Coronary artery (tissue), 2 donors: ENCODE results near the gene WAPL.
A peak's percentile ranks its signal among the peaks of the same experiment; 100 is the strongest.
"Not testable (repeated sequence)": the region's sequence is repeated elsewhere in the genome, so short reads cannot be mapped to it uniquely, and the experiment has no call there.

Experiments used
- DNase-seq: peaks from one replicate; pipeline ENCODE4 v3.0.0-alpha.2; 2017; ENCODE audit warnings: low spot score
- H3K27ac ChIP-seq, 2 donors: fragments of 200-600 bp; sonication (generic); one replicate each; pipeline ENCODE4 v1.5.1; 2016 to 2019
- H3K4me3 ChIP-seq: fragments of 200-600 bp; sonication (generic); 2 replicates; pipeline ENCODE4 v1.5.1; 2016; ENCODE audit warnings: mild to moderate bottlenecking, moderate library complexity
- TF ChIP-seq, protein P1 (sequence below): fragments of 200-600 bp; sonication (generic); IDR thresholded peaks from one replicate; pipeline ENCODE4 v1.5.1; 2019; ENCODE audit warnings: antibody characterized with exemption

WAPL gene

DNA sequence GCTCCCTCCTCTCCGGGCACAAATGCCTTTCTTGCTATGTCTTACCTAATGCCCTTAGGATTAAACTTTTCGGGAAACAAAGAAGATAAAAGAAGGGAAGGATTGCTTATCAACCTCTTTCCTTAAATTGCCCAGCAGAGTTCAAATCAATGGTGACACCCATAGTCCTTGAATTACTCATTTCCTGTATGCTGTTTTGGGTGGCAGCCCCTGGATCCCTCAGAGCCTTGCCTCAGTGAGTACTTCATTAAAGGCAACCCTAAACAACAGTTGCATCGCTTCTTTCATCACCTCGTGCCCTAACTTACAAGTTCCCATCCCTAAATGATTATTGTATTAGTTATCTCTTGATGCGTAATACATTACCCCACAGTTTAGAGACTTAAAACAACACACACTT, 31.6 kb upstream of the WAPL start:
- Histone ChIP-seq H3K27ac (no peak overlapping the region), H3K4me3 (no peak overlapping the region)
- no peak for DNase-seq
- TF ChIP-seq, protein P1, sequence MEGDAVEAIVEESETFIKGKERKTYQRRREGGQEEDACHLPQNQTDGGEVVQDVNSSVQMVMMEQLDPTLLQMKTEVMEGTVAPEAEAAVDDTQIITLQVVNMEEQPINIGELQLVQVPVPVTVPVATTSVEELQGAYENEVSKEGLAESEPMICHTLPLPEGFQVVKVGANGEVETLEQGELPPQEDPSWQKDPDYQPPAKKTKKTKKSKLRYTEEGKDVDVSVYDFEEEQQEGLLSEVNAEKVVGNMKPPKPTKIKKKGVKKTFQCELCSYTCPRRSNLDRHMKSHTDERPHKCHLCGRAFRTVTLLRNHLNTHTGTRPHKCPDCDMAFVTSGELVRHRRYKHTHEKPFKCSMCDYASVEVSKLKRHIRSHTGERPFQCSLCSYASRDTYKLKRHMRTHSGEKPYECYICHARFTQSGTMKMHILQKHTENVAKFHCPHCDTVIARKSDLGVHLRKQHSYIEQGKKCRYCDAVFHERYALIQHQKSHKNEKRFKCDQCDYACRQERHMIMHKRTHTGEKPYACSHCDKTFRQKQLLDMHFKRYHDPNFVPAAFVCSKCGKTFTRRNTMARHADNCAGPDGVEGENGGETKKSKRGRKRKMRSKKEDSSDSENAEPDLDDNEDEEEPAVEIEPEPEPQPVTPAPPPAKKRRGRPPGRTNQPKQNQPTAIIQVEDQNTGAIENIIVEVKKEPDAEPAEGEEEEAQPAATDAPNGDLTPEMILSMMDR, result no peak

DNA sequence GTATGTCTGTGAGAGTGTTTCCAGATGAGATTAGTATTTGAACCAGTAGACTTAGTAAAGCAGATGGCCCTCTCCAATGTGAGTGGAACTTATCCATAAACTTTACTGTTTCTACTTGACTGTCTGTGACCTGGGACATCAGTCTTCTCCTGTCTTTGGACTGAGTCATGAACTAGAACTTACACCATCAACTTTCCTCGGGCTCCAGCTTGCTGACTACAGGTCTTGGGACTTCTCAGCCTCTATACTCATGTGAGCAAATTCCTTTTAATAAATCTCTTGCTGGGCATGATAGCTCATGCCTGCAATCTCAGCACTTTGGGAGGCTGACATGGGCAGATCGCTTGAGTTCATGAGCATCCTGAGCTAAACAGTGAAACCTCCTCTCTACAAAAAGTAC, 25.7 kb upstream of the WAPL start:
- Histone ChIP-seq H3K4me3 (no peak overlapping the region), H3K27ac (no peak overlapping the region)
- no peak for DNase-seq
- TF ChIP-seq, protein P1, result no peak

DNA sequence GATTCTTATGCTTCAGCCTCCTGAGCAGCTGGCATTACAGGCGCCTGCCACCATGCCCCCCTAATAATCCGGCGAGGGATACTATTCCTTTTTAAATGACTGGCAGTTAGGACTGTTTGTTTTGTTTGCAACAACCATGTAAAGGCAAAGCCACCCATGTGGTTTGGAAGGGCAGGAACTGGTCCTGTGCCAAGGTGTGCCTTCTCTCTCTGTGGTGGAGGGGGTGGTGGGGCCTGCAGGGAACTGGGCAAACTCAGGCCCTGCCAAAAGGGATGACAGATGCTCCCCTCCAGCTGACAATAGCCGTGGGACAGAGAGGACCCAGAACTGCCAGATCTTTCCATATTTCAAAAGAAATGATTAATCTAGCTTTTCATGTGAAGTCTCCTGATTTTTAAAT, 23.5 kb upstream of the WAPL start:
- Histone ChIP-seq H3K4me3 (no peak overlapping the region), H3K27ac (no peak overlapping the region)
- DNase-seq, result no peak
- TF ChIP-seq, protein P1, result no peak

- H3K27ac ChIP-seq, result no peak overlapping the region
- H3K4me3 ChIP-seq, result no peak overlapping the region
- TF ChIP-seq, protein P1, result no peak
- no peak for DNase-seq
Measured at GRCh38 chr10:86540016-86540415, 18.4 kb upstream of the WAPL start.

- no peak overlapping the region for H3K4me3 ChIP-seq
- DNase-seq, result no peak
- no peak overlapping the region for H3K27ac ChIP-seq
- TF ChIP-seq, protein P1, result no peak
Measured at GRCh38 chr10:86538547-86538946, 17.0 kb upstream of the WAPL start.

DNA sequence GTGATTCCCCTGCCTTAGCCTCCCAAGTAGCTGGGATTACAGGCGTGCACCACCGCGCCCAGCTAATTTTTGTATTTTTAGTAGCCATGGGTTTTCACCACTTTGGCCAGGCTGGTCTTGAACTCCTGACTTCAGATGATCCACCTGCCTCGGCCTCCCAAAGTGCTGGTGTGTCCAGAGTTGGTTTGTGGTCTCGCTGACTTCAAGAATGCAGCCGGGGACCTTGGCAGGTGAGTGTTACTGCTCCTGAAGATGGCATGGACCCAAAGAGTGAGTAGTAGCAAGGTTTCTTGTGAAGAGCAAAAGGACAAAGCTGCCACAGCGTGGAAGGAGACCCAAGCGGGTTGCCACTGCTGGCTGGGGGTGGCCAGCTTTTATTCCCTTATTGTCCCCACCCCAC, 16.4 kb upstream of the WAPL start:
- DNase-seq, result not testable (repeated sequence)

GRCh38 chr10:86536294-86536861, 14.8 kb upstream of the WAPL start:
- TF ChIP-seq, protein P1, result no peak
- Histone ChIP-seq H3K27ac (no peak overlapping the region), H3K4me3 (peak overlapping the region; percentile 72)
- DNase-seq, result no peak

More for the DNA sequence above, 16.4 kb upstream of the WAPL start:
- H3K27ac ChIP-seq, H3K4me3 ChIP-seq: not testable (repeated sequence)
